Loucy (cell line): ENCODE data around the gene NEUROD2.

Experiments used
- EZH2phosphoT487 ChIP-seq: fragments of 200-600 bp; IDR thresholded peaks from 2 replicates; pipeline ENCODE4 v1.6.1; 2018; ENCODE audit warnings: antibody characterized with exemption, mild to moderate bottlenecking, moderate library complexity, borderline replicate concordance
- TF ChIP-seq, protein P1 (sequence below): fragments of 200-600 bp; sonication (generic); conservative IDR thresholded peaks from 2 replicates; pipeline ENCODE4 v1.5.1; 2014; ENCODE audit warnings: mild to moderate bottlenecking, antibody characterized with exemption, low read length

DNA sequence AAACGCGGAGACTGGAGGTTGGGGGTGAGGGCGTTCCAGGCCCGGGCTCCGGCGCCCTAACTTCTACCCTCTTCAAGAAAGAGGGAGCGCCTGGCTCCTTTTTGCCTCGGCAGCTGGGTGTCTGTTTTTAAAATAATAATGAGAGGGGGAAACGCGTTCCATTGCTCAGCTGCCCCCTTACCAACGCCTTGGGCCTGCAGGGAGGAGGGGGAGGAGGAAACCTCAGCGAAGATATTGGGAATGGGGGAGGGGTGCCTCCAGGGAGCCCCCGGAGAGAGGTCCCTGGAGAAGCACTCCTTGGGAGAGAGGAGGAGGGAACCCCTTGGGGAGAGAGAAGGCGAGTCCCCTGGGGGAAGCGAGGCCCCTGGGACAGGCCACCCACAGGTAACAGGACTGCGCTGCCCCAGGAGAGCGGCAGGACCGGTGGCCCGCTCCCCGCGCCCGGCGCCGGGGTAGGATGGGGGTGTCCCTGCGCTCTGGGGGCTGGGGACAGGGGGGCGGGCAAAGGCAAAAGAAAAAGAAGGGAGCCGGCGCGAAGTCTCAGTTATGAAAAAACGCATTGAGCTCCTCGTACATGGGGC is 2.7 kb downstream of the NEUROD2 start:
- TF ChIP-seq, protein P1, sequence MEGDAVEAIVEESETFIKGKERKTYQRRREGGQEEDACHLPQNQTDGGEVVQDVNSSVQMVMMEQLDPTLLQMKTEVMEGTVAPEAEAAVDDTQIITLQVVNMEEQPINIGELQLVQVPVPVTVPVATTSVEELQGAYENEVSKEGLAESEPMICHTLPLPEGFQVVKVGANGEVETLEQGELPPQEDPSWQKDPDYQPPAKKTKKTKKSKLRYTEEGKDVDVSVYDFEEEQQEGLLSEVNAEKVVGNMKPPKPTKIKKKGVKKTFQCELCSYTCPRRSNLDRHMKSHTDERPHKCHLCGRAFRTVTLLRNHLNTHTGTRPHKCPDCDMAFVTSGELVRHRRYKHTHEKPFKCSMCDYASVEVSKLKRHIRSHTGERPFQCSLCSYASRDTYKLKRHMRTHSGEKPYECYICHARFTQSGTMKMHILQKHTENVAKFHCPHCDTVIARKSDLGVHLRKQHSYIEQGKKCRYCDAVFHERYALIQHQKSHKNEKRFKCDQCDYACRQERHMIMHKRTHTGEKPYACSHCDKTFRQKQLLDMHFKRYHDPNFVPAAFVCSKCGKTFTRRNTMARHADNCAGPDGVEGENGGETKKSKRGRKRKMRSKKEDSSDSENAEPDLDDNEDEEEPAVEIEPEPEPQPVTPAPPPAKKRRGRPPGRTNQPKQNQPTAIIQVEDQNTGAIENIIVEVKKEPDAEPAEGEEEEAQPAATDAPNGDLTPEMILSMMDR, result no peak
- TF ChIP-seq EZH2phosphoT487, result no peak
